ENCODE results near the gene RANBP1.

RANBP1 gene

GRCh38 chr22:20135806-20136602 is 20.1 kb downstream of the RANBP1 start:
- H3K4me1 ChIP-seq (ENCODE audit: control insufficient read depth, insufficient read depth, low read length) = peaks cover 5% of the 10 kb centered on the region
- H3K27ac ChIP-seq (ENCODE audit: low read depth, low read length) = no peak overlapping the region
- peak overlapping the region; percentile 14 for H3K9ac ChIP-seq (ENCODE audit: low read length)

GRCh38 chr22:20136603-20136873 is 20.6 kb downstream of the RANBP1 start:
- Histone ChIP-seq H3K36me3 (ENCODE audit: control insufficient read depth, insufficient read depth, low read length) (peaks cover 10% of the 10 kb centered on the region), H3K4me1 (ENCODE audit: control insufficient read depth, insufficient read depth, low read length) (peaks cover 5% of the 10 kb centered on the region), H3K9me3 (ENCODE audit: control insufficient read depth, insufficient read depth, low read depth, low read length) (no peaks in the 10 kb centered on the region), H3K27ac (ENCODE audit: low read depth, low read length) (no peak overlapping the region), H3K27me3 (ENCODE audit: control insufficient read depth, insufficient read depth, low read length) (no peaks in the 10 kb centered on the region), H3K4me3 (ENCODE audit: low read depth, low read length) (no peak overlapping the region), H3K9ac (ENCODE audit: low read length) (no peak overlapping the region)

More at GRCh38 chr22:20135806-20136602, 20.1 kb downstream of the RANBP1 start:
- Histone ChIP-seq H3K27me3 (ENCODE audit: control insufficient read depth, insufficient read depth, low read length) (no peaks in the 10 kb centered on the region), H3K9me3 (ENCODE audit: control insufficient read depth, insufficient read depth, low read depth, low read length) (no peaks in the 10 kb centered on the region), H3K4me3 (ENCODE audit: low read depth, low read length) (no peak overlapping the region), H3K36me3 (ENCODE audit: control insufficient read depth, insufficient read depth, low read length) (peaks cover 10% of the 10 kb centered on the region)

GRCh38 chr22:20137113-20137512 is 21.2 kb downstream of the RANBP1 start:
- Histone ChIP-seq H3K27ac (ENCODE audit: low read depth, low read length) (no peak overlapping the region), H3K9me3 (ENCODE audit: control insufficient read depth, insufficient read depth, low read depth, low read length) (no peaks in the 10 kb centered on the region), H3K4me1 (ENCODE audit: control insufficient read depth, insufficient read depth, low read length) (peaks cover 5% of the 10 kb centered on the region), H3K4me3 (ENCODE audit: low read depth, low read length) (no peak overlapping the region), H3K27me3 (ENCODE audit: control insufficient read depth, insufficient read depth, low read length) (no peaks in the 10 kb centered on the region), H3K9ac (ENCODE audit: low read length) (no peak overlapping the region), H3K36me3 (ENCODE audit: control insufficient read depth, insufficient read depth, low read length) (peaks cover 10% of the 10 kb centered on the region)

- Histone ChIP-seq H3K9me3 (ENCODE audit: control insufficient read depth, insufficient read depth, low read depth, low read length) (no peaks in the 10 kb centered on the region), H3K9ac (ENCODE audit: low read length) (no peak overlapping the region), H3K4me3 (ENCODE audit: low read depth, low read length) (no peak overlapping the region), H3K36me3 (ENCODE audit: control insufficient read depth, insufficient read depth, low read length) (peaks cover 10% of the 10 kb centered on the region), H3K27me3 (ENCODE audit: control insufficient read depth, insufficient read depth, low read length) (no peaks in the 10 kb centered on the region), H3K27ac (ENCODE audit: low read depth, low read length) (no peak overlapping the region), H3K4me1 (ENCODE audit: control insufficient read depth, insufficient read depth, low read length) (peaks cover under 1% of the 10 kb centered on the region; the same call in 1 of the 2 replicates)
These were observed 21.9 kb downstream of the RANBP1 start for GRCh38 chr22:20137671-20138416.

GRCh38 chr22:20138417-20138738 is 22.5 kb downstream of the RANBP1 start:
- H3K9me3 ChIP-seq (ENCODE audit: control insufficient read depth, insufficient read depth, low read depth, low read length) = no peaks in the 10 kb centered on the region
- H3K36me3 ChIP-seq (ENCODE audit: control insufficient read depth, insufficient read depth, low read length) = peaks cover 10% of the 10 kb centered on the region
- H3K4me1 ChIP-seq (ENCODE audit: control insufficient read depth, insufficient read depth, low read length) = no peaks in the 10 kb centered on the region
- H3K9ac ChIP-seq (ENCODE audit: low read length) = no peak overlapping the region
- no peak overlapping the region for H3K27ac ChIP-seq (ENCODE audit: low read depth, low read length)
- no peak overlapping the region for H3K4me3 ChIP-seq (ENCODE audit: low read depth, low read length)
- no peaks in the 10 kb centered on the region for H3K27me3 ChIP-seq (ENCODE audit: control insufficient read depth, insufficient read depth, low read length)

GRCh38 chr22:20138868-20139267 is 23.0 kb downstream of the RANBP1 start:
- no peaks in the 10 kb centered on the region for H3K27me3 ChIP-seq (ENCODE audit: control insufficient read depth, insufficient read depth, low read length)
- no peak overlapping the region for H3K27ac ChIP-seq (ENCODE audit: low read depth, low read length)
- H3K4me1 ChIP-seq (ENCODE audit: control insufficient read depth, insufficient read depth, low read length) = no peaks in the 10 kb centered on the region
- peaks cover 14% of the 10 kb centered on the region for H3K36me3 ChIP-seq (ENCODE audit: control insufficient read depth, insufficient read depth, low read length)
- no peaks in the 10 kb centered on the region for H3K9me3 ChIP-seq (ENCODE audit: control insufficient read depth, insufficient read depth, low read depth, low read length)
- no peak overlapping the region for H3K4me3 ChIP-seq (ENCODE audit: low read depth, low read length)
- H3K9ac ChIP-seq (ENCODE audit: low read length) = no peak overlapping the region

GRCh38 chr22:20139391-20140106 is 23.6 kb downstream of the RANBP1 start:
- H3K36me3 ChIP-seq (ENCODE audit: control insufficient read depth, insufficient read depth, low read length) = peaks cover 14% of the 10 kb centered on the region
- no peaks in the 10 kb centered on the region for H3K4me1 ChIP-seq (ENCODE audit: control insufficient read depth, insufficient read depth, low read length)
- H3K27ac ChIP-seq (ENCODE audit: low read depth, low read length) = no peak overlapping the region
- no peaks in the 10 kb centered on the region for H3K9me3 ChIP-seq (ENCODE audit: control insufficient read depth, insufficient read depth, low read depth, low read length)
- H3K4me3 ChIP-seq (ENCODE audit: low read depth, low read length) = no peak overlapping the region
- H3K9ac ChIP-seq (ENCODE audit: low read length) = no peak overlapping the region
- H3K27me3 ChIP-seq (ENCODE audit: control insufficient read depth, insufficient read depth, low read length) = no peaks in the 10 kb centered on the region

- Histone ChIP-seq H3K27ac (ENCODE audit: low read depth, low read length) (no peak overlapping the region), H3K9me3 (ENCODE audit: control insufficient read depth, insufficient read depth, low read depth, low read length) (no peaks in the 10 kb centered on the region), H3K9ac (ENCODE audit: low read length) (no peak overlapping the region), H3K4me3 (ENCODE audit: low read depth, low read length) (no peak overlapping the region), H3K36me3 (ENCODE audit: control insufficient read depth, insufficient read depth, low read length) (peaks cover 14% of the 10 kb centered on the region), H3K27me3 (ENCODE audit: control insufficient read depth, insufficient read depth, low read length) (no peaks in the 10 kb centered on the region), H3K4me1 (ENCODE audit: control insufficient read depth, insufficient read depth, low read length) (no peaks in the 10 kb centered on the region)
These were observed 24.2 kb downstream of the RANBP1 start for GRCh38 chr22:20140107-20140445.

- Histone ChIP-seq H3K27ac (ENCODE audit: low read depth, low read length) (no peak overlapping the region), H3K27me3 (ENCODE audit: control insufficient read depth, insufficient read depth, low read length) (no peaks in the 10 kb centered on the region), H3K9ac (ENCODE audit: low read length) (no peak overlapping the region), H3K9me3 (ENCODE audit: control insufficient read depth, insufficient read depth, low read depth, low read length) (no peaks in the 10 kb centered on the region), H3K4me3 (ENCODE audit: low read depth, low read length) (no peak overlapping the region), H3K4me1 (ENCODE audit: control insufficient read depth, insufficient read depth, low read length) (no peaks in the 10 kb centered on the region), H3K36me3 (ENCODE audit: control insufficient read depth, insufficient read depth, low read length) (peaks cover 14% of the 10 kb centered on the region)
These were observed 24.6 kb downstream of the RANBP1 start for GRCh38 chr22:20140521-20140964.

- peak overlapping the region; percentile 33; the same call in 1 of the 2 replicates for H3K27ac ChIP-seq (ENCODE audit: low read depth, low read length)
- H3K27me3 ChIP-seq (ENCODE audit: control insufficient read depth, insufficient read depth, low read length) = no peaks in the 10 kb centered on the region
- no peaks in the 10 kb centered on the region for H3K9me3 ChIP-seq (ENCODE audit: control insufficient read depth, insufficient read depth, low read depth, low read length)
- no peaks in the 10 kb centered on the region for H3K4me1 ChIP-seq (ENCODE audit: control insufficient read depth, insufficient read depth, low read length)
- no peak overlapping the region for H3K4me3 ChIP-seq (ENCODE audit: low read depth, low read length)
- no peak overlapping the region for H3K9ac ChIP-seq (ENCODE audit: low read length)
- H3K36me3 ChIP-seq (ENCODE audit: control insufficient read depth, insufficient read depth, low read length) = peaks cover 14% of the 10 kb centered on the region
These were observed 25.5 kb downstream of the RANBP1 start for GRCh38 chr22:20141186-20142077.
